IPS DF 19.7 (cell line): ENCODE measurements around the gene STRIP1.
"Not testable (repeated sequence)": the region's sequence is repeated elsewhere in the genome, so short reads cannot be mapped to it uniquely, and the experiment has no call there.

Experiments used
- DNase-seq: peaks from one replicate; pipeline ENCODE4 v3.0.0-alpha.2; 2013; ENCODE audit warnings: low read depth, low spot score

The STRIP1 gene

GRCh38 chr1:110008971-110009565 is 25.4 kb upstream of the STRIP1 start:
- DNase-seq = no peak

- no peak for DNase-seq
Observed at GRCh38 chr1:110011527-110012041, 22.8 kb upstream of the STRIP1 start.

GRCh38 chr1:110012100-110012780 is 22.2 kb upstream of the STRIP1 start:
- no peak for DNase-seq

GRCh38 chr1:110017792-110018191 is 16.6 kb upstream of the STRIP1 start:
- no peak for DNase-seq

GRCh38 chr1:110018396-110018795 is 16.0 kb upstream of the STRIP1 start:
- no peak for DNase-seq

- DNase-seq = no peak
Observed at GRCh38 chr1:110019770-110020169, 14.7 kb upstream of the STRIP1 start.

- DNase-seq = no peak
Observed at GRCh38 chr1:110021285-110021684, 13.1 kb upstream of the STRIP1 start.

- no peak for DNase-seq
Observed at GRCh38 chr1:110024613-110025012, 9.8 kb upstream of the STRIP1 start.

- DNase-seq = not testable (repeated sequence)
Observed at GRCh38 chr1:110030687-110031086, 3.7 kb upstream of the STRIP1 start.

- DNase-seq = no peak
Observed at GRCh38 chr1:110032327-110032726, 2.1 kb upstream of the STRIP1 start.

- no peak for DNase-seq
Observed at GRCh38 chr1:110033421-110033820, 1.0 kb upstream of the STRIP1 start.

- no peak for DNase-seq
Observed at GRCh38 chr1:110034040-110034450, 379 bp upstream of the STRIP1 start.

GRCh38 chr1:110035236-110035752 is 870 bp downstream of the STRIP1 start:
- no peak for DNase-seq

- DNase-seq = no peak
Observed at GRCh38 chr1:110038271-110038670, 3.8 kb downstream of the STRIP1 start.

GRCh38 chr1:110039641-110040040 is 5.2 kb downstream of the STRIP1 start:
- DNase-seq = no peak

GRCh38 chr1:110040548-110040947 is 6.1 kb downstream of the STRIP1 start:
- DNase-seq = no peak

GRCh38 chr1:110043016-110043415 is 8.6 kb downstream of the STRIP1 start:
- no peak for DNase-seq

GRCh38 chr1:110047463-110047862 is 13.0 kb downstream of the STRIP1 start:
- no peak for DNase-seq

GRCh38 chr1:110048240-110048639 is 13.8 kb downstream of the STRIP1 start:
- no peak for DNase-seq

GRCh38 chr1:110048923-110049601 is 14.6 kb downstream of the STRIP1 start:
- no peak for DNase-seq

GRCh38 chr1:110049801-110050601 is 15.6 kb downstream of the STRIP1 start:
- no peak for DNase-seq
